Hematopoietic multipotent progenitor cell (in vitro differentiated cells): ENCODE measurements around the gene PGPEP1. TPM values are rescaled to one million over a fixed set of nuclear protein-coding genes. Genes with fewer than 3 reads are reported as not detected.

Experiments
- DNase-seq, 3 donors: peaks; one replicate each; pipeline ENCODE4 v3.0.0-alpha.2; 2011 to 2015; ENCODE audit warnings: low read depth in 2 of 3, low spot score in 2 of 3
- small RNA-seq: library from RNA; depleted of rRNA; stranded (forward); fragments of <200 nt; gene quantifications from one replicate; pipeline ENCODE3, GENCODE V24; 2012
- total RNA-seq: library from RNA; depleted of rRNA; stranded (reverse); fragments of >200 nt; gene quantifications from one replicate; pipeline ENCODE4 v1.2.3, GENCODE V29; 2012

Gene PGPEP1
- total RNA-seq, 1 donor: 47.7 TPM

DNA sequence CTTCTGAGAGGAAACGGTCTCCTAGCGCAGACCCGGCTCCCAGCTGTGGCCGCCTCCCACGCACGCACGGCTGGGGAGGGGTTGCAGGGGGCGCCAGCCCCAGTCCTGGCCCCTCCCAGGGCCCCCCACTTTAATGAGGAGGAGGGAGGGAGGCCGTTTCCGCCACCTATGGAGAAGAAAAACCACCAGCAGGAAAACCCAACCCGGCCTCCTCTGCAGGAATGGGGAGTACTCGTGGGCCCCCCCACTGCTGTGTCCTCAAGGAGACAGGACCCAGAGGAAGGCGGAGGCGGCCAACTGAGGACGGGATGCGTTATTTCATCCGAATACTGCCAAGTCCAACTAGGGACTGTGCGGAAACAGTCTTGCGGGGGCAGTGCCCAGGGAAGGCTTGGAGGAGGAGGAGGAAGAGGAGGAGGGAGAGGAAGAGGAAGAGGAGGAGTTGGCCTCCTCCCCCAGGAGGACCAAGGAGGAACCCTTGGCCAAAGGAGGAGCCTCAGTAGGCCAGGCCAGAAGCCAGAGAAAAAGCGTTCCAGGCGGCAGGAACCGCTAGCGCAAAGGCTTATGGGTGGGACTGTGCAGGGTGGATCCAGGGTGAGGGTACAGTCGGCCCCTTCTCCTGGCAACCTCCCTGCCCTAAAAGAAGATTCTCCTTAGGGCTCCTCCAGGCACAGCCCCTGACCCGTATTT, 74.9 kb downstream of the PGPEP1 start:
- DNase-seq: no peak

- peak in 2 of 3 donors; percentile 91 to 93 for DNase-seq
Observed at GRCh38 chr19:18416778-18417249, 76.4 kb downstream of the PGPEP1 start.

- peak in 2 of 3 donors; percentile 44 to 52 for DNase-seq
Observed at GRCh38 chr19:18417250-18418028, 77.0 kb downstream of the PGPEP1 start.

GRCh38 chr19:18418029-18418482, 77.7 kb downstream of the PGPEP1 start:
- DNase-seq: no peak

GRCh38 chr19:18418483-18419194, 78.2 kb downstream of the PGPEP1 start:
- no peak for DNase-seq

DNA sequence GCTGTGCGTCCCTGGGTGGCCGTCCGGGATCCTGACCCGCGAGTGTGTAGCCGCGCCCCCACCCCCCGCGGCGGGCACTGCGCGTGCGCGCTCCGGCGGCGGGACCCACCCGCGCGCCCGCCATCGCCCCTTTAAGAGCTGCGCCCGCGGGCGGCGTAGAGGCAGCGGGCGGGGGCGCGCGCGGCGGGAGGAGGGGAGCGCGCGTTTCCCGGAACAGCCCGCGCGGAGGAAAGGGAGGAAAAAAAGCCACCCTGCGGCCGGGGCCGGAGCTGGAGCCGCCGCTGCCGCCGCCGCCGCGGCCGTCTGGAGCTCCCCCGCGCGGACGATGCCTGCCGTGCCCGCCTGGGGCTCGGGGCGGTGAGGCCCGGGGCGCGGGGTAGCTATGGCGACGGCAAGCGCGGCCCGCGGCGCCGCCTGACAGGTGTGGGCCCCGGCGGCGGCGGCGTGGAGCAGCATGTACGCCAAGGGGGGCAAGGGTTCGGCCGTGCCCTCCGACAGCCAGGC, 78.8 kb downstream of the PGPEP1 start, which contains the start of gene SSBP4:
TSS of gene SSBP4 (plus strand) at position 204 of the 504 bp plus-strand sequence. CDS start at position 455, 251 bp downstream.
- peak in 2 of 3 donors; percentile 79 to 84 for DNase-seq

Small RNA genes within 50 kb of the gene (small RNA-seq; reads per million reads assigned to genes)
- gene MIR3189: not detected
- gene RN7SL513P: not detected

Other genes starting within 250 kb of the PGPEP1 start
- 8.1 TPM for gene MAST3, start 242.8 kb upstream of the PGPEP1 start, total RNA-seq
- gene PIK3R2, start 187.4 kb upstream of the PGPEP1 start, total RNA-seq: 19.9 TPM
- 25.0 TPM for gene IFI30, start 166.8 kb upstream of the PGPEP1 start, total RNA-seq
- 12.4 TPM for gene MPV17L2, start 147.4 kb upstream of the PGPEP1 start, total RNA-seq
- gene RAB3A, start 136.6 kb upstream of the PGPEP1 start, total RNA-seq: 1.9 TPM
- gene PDE4C, start 114.2 kb upstream of the PGPEP1 start, total RNA-seq: under 0.01 TPM
- 36.1 TPM for gene IQCN, start 66.1 kb upstream of the PGPEP1 start, total RNA-seq
- gene JUND, start 59.0 kb upstream of the PGPEP1 start, total RNA-seq: 1,478 TPM
- 125 TPM for gene LSM4, start 17.5 kb upstream of the PGPEP1 start, total RNA-seq
- gene GDF15, start 45.6 kb downstream of the PGPEP1 start, total RNA-seq: 0.27 TPM
- gene LRRC25, start 57.0 kb downstream of the PGPEP1 start, total RNA-seq: 5.4 TPM
- gene SSBP4, start 78.8 kb downstream of the PGPEP1 start, total RNA-seq: 82.1 TPM
- gene ISYNA1, start 97.5 kb downstream of the PGPEP1 start, total RNA-seq: 109 TPM
- 28.8 TPM for gene ELL, start 181.5 kb downstream of the PGPEP1 start, total RNA-seq
- 259 TPM for gene FKBP8, start 203.0 kb downstream of the PGPEP1 start, total RNA-seq
- 102 TPM for gene KXD1, start 217.3 kb downstream of the PGPEP1 start, total RNA-seq
- gene UBA52, start 231.3 kb downstream of the PGPEP1 start, total RNA-seq: 1,539 TPM
- 65.4 TPM for gene REX1BD, start 248.2 kb downstream of the PGPEP1 start, total RNA-seq